Fibroblast of skin of abdomen (primary cell): ENCODE measurements around the gene ALX4.

ENCODE experiments used
- DNase-seq: peaks from one replicate; pipeline ENCODE4 v3.0.0-alpha.2; 2013

Gene ALX4

GRCh38 chr11:44335052-44335760 lies 25.3 kb upstream of the ALX4 start:
- DNase-seq: no peak

DNA sequence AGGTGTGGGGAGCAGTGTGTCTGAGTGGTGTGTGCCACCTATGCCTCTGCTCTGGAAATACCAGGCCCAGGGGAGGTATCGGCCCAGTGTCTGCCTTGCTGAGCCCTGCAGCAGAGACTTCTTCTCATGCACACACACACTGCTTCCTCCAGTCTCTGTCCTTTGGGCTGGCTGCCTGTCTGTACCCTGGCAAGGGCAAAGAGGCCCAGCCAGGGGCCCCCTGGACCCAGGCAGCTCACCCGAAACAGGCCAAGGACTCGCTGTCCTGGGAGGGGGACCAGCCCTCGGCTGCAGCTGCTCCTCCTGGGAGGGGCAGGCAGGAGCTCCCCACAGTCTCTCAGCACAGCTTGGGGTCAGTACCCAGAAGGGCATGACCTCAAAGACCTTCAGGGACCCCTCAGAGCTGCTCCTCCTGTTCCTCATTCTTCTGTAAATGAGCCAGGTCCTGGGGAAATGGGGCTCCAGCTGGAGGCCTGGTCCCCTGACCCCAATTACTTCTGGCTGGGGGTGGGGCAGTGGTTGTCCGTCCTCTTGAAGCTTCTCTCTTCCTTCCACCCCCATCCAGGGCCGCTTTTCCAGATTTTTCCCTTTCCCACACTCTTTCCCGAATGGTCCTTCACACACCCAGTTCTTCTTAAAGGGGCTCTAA lies 24.5 kb upstream of the ALX4 start:
- DNase-seq: no peak

GRCh38 chr11:44333271-44334218 lies 23.6 kb upstream of the ALX4 start:
- no peak for DNase-seq

DNA sequence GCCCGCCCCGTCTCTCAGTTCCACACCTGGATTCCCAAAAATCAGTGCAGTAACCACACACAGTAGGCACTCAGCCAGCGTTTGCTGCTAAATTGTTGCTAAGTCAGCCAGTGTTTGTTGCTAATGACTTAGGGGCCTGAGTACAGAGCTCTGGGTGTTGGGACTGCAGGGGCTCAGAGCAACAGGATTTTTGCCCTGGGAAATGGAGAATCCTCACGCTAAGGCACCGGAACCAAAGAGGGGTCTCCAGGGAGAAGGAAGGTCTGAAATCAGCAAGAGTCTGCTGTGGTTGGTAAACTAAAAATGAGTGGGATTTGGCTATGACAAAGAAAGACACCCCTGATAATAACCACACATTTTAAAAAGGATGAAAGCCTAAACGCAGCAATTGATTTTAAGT lies 22.7 kb upstream of the ALX4 start:
- DNase-seq: no peak

GRCh38 chr11:44329472-44330230 lies 19.7 kb upstream of the ALX4 start:
- no peak for DNase-seq

DNA sequence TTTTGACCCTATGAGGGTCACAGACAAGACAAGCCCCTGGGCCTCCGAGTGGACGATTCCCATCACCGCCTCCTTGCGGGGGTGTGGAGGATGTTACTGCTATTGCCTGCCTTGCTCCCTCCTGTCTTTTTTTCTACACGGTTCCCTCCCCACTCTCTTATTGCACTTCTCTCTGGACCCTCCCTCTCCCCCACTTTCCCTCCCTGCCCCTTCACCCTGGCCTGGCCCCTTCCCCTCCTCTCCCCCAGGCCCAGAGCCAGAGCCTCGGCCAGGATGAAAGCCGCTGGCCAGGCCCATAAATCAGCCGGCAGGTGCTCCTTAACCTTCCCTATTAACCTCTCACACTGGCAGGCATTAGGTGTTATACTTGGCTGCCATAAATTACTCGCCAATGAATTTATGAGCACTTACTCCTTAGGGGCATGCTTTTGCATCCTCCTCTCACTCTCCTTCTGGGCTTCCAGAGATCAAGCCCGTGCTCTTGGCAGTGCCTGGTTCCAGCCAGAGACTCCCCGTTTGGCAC lies 18.3 kb upstream of the ALX4 start:
- no peak for DNase-seq

GRCh38 chr11:44327730-44328129 lies 17.8 kb upstream of the ALX4 start:
- no peak for DNase-seq

DNA sequence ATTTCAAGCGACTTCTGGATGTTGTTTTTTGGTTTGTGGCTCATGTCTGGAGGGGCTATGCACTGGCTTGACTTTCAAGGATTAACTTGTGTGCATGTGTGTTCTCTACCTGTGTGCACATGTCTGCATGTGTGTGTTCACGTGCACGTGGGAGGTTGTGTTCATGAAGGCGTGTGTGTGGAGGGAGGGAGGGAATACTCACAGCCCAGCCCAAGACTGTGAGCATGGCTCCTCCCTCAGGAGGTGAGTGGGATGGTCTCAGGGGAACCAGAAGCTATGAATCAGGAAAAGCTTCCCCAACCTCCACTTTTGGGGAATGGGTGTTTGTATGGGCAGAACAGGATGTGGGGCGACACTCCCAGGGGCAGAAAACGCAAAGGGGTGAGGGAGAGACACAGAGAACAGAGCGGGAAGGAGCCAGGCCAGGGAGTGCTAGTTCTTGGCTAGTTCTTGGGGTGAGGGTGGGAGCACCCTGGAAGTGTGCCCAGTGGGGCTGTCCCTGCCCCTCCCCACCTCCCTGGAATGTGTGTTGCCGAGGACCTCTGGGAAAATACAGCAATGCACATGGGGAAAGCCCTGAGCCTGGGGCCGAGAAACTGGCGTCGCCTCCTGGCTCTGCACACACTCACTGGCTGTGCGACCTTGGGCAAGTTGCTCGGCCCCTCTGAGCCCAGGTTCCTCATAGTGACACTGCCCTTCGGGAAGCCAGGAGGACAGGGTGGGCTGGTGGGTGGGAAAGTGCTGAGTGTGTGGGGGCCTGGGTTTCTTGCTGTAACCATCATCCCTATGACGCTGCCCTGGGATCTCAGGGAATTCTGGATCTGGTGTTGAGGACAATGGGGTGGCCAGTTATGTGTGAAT lies 16.9 kb upstream of the ALX4 start:
- DNase-seq: no peak

GRCh38 chr11:44325698-44326097 lies 15.8 kb upstream of the ALX4 start:
- no peak for DNase-seq

DNA sequence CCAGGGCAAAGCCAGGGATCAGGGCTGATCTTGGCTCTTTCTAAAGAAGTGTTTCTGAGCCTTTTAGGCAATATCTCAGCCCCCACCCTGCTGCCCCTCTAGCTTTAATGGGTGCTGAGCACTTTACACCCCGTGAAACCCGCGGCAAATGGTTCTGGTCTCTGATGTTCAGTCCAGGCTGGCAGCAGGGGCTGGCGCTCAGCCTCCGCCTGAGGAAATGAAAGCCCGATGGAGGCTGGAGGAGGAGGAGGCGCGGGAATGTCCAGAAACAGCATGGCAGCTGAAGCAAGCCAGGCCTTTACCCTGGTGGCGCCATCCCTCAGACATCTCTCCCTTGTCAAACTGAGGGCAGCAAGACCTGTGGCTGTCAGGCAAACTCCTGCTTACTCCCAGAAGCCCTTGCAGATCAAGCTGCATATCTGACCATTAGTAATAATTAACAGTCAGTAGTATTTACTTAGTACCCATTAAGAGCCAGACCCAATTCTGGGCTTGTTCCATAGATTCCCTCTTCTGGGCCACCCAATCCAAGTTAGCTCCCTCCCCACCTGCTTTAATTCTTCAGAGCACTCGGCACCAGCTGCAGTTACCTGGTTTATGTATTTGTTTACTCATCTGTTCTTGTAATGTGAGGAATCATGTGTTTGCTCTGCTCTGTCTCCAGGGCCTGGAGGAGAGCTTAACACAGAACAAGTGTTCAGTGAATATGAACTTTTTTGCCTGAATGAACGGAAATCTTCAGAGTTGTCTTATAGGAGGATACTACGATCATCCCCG lies 15.0 kb upstream of the ALX4 start:
- no peak for DNase-seq

DNA sequence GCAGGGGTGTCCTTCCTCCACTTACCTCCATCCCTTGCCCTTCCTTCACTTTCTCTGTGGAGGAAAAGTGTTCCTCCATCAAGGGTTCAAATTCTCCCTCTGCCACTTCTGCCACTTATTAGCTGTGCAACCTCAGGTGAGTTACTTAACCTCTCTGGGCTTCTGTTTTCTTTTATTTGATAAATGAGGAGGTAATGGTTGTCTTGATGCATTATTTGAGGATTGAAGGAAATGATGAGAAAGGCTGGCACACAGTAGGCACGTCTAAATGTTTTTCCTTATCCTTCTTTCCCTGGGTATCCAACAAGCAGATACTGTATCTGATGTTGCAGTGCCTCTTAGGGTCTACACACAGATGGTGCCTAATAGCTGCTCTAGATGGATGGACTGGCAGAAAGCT lies 14.3 kb upstream of the ALX4 start:
- no peak for DNase-seq

DNA sequence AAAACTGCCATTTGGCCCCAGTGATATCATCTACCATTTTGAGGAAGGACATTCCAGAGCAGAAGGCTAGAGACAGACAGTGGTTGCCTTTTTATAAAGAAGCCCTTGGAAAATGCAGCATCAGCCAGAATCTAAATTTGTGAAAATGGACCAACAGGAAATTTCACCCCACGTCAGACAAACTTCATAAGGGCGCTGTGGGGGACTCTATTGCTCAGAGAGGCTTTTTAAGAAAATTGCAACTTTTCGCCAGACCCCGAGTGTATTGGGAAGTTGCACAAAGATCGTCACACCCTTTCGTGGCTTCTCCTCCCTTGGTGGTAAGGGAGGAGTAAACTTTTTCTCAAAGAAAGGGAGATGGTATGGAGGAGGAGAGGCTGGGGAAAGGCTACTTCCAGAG lies 12.3 kb upstream of the ALX4 start:
- no peak for DNase-seq

GRCh38 chr11:44321059-44321458 lies 11.1 kb upstream of the ALX4 start:
- DNase-seq: no peak

DNA sequence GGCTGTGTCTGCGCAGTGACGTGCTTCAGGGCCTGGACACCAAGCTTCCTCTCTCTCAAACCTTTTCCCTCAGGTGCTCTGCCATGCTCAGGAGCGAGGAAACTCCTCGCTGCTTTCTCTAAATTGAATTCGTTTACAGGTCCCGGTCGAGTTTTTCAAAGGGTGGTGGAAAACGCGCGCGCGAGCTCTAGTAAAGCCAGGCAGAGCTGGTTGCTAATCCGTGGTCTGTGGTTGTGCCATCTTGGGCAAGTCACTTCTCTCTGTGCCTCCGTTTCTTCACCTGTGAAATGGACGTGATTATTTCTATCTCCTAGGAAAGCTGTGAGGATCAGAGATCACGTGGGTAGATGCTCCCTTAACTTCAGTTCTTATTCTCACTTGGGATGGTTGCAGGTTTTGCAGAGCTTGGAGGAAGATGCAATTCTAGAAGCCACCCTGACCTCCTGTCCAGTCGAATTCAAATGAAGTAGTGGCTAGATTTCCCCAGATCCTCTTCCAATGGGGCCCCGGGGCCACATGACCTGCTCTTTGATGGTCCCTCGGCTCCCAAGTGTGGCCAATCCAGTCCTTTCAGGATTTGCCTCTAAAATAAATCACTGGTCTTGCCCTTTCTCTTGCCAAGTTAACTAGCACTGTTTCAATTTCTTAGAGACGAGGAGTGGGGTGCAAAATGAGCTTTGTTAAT lies 10.5 kb upstream of the ALX4 start:
- DNase-seq: no peak

DNA sequence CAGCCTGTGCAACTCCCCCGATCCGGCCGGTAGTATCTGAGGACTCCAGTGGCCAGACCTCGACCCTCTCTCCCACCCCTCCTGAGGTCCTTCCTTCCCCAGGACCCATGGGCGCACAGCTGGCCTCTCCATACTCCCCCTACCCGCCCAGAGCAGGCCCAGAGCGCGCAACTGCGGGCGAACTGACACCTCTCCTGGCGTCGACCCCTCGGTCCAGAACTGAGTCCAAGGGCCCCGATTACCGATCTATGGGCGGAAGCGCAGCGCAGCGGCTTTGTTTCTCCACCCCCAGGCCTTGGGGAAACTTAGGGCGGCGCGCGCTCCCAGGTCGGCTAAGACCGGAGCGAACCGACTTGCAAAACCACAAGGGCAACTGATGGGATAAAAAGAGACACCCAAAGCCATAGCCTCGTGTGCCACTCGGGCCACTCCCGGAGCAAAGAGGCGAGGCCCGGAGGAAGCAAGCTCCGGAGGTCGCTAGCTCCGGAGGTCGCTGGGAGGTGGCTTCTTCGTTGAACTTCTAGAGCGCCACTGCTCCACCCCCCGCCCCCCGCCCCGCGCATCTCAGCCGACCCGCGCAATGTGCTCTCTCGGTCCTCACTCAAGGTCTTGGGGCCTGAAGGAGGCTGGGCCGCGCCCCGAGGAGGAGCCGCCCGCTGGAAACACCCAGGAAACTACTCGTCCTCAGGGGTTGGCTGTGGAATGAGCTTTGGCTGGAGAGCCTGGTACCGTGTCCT lies 9.8 kb upstream of the ALX4 start:
- no peak for DNase-seq

- DNase-seq: no peak
These were observed 9.2 kb upstream of the ALX4 start for GRCh38 chr11:44319170-44319551.

GRCh38 chr11:44318369-44318768 lies 8.4 kb upstream of the ALX4 start:
- no peak for DNase-seq

DNA sequence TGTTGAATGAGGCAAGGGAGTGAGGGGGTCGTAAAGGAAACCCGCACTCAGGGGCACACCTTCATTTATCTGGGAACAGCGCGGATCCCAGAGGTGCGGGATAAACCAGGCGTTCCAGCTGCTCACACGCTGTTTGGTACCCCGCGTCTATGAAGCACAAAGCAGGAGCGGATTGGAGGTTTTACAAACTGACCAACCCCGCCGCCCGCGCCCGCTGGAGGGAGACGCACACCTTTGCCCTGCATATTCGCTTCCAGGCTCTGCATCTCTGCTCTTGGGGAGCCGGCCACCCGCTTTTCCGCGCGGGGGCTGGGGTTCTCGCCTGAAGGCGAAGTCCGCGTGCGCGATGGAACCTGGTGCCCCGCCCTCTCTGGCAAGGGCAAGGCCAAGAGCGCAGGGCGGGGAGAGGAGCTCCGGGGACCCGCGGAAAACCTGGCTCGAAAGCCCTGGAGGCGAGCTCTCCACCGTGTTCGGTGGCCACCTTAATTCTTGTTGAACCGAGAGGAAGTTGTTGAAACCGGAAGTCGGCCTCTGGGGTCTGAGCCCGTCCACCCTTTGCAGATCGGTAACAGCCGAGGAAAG lies 6.8 kb upstream of the ALX4 start:
- no peak for DNase-seq
